Effector memory CD8-positive, alpha-beta T cell (primary cell): Measurements from ENCODE around the gene TSHZ2.

Experiments used
- ATAC-seq: fragments of 150-1000 bp; cut with Tn5 transposase; replicated peaks from 2 replicates; pipeline ENCODE4 v1.10.0; 2021; ENCODE audit warnings: mild to moderate bottlenecking, moderate library complexity
- DNase-seq, 3 experiments: peaks; one replicate each; pipeline ENCODE4 v3.0.0; 2021
- H3K27ac Mint-ChIP-seq, 2 donors: one replicate each; pipeline ENCODE4 v1.8.0; 2022; ENCODE audit warnings: mild to moderate bottlenecking in 2 of 2, mixed read lengths in 2 of 2, moderate library complexity in 2 of 2
- H3K27me3 Mint-ChIP-seq, 2 donors: one replicate each; pipeline ENCODE4 v1.8.0; 2022; ENCODE audit warnings: mixed read lengths in 2 of 2
- H3K36me3 Mint-ChIP-seq: one replicate; pipeline ENCODE4 v1.8.0; 2022; ENCODE audit warnings: mild to moderate bottlenecking, moderate library complexity, mixed read lengths; ENCODE audit not compliant: insufficient read depth
- H3K4me1 Mint-ChIP-seq, 2 donors: one replicate each; pipeline ENCODE4 v1.8.0; 2022; ENCODE audit warnings: low read depth in 2 of 2, mixed read lengths in 2 of 2
- H3K4me3 Mint-ChIP-seq, 2 donors: one replicate each; pipeline ENCODE4 v1.8.0; 2022; ENCODE audit warnings: mild to moderate bottlenecking in 2 of 2, mixed read lengths in 2 of 2, moderate library complexity in 2 of 2
- H3K9me3 Mint-ChIP-seq, 2 donors: one replicate each; pipeline ENCODE4 v1.8.0; 2022; ENCODE audit warnings: mixed read lengths in 2 of 2

TSHZ2 gene

GRCh38 chr20:53103124-53103523 lies 131.0 kb downstream of the TSHZ2 start:
- Mint-ChIP-seq H3K4me1 (no peaks in the 10 kb centered on the region), H3K27ac (no peak overlapping the region), H3K9me3 (no peaks in the 10 kb centered on the region), H3K27me3 (peaks cover 6 to 25% of the 10 kb centered on the region in 2 donors), H3K36me3 (no peaks in the 10 kb centered on the region), H3K4me3 (no peak overlapping the region)
- ATAC-seq (no peak), DNase-seq (no peak)

- ATAC-seq (no peak), DNase-seq (no peak)
- Mint-ChIP-seq H3K9me3 (no peaks in the 10 kb centered on the region), H3K4me1 (no peaks in the 10 kb centered on the region), H3K36me3 (no peaks in the 10 kb centered on the region), H3K27me3 (peaks cover 6 to 21% of the 10 kb centered on the region in 2 donors), H3K27ac (no peak overlapping the region), H3K4me3 (no peak overlapping the region)
Measured at GRCh38 chr20:53104884-53105283, 132.7 kb downstream of the TSHZ2 start.

- Mint-ChIP-seq H3K4me1 (no peaks in the 10 kb centered on the region), H3K4me3 (no peak overlapping the region), H3K36me3 (no peaks in the 10 kb centered on the region), H3K27me3 (peaks cover 42 to 46% of the 10 kb centered on the region in 2 donors), H3K27ac (no peak overlapping the region), H3K9me3 (no peaks in the 10 kb centered on the region)
- ATAC-seq, result no peak
- DNase-seq, result no peak
Measured at GRCh38 chr20:53116733-53117132, 144.6 kb downstream of the TSHZ2 start.

GRCh38 chr20:53122853-53123252 lies 150.7 kb downstream of the TSHZ2 start:
- ATAC-seq, result no peak
- DNase-seq, result no peak
- Mint-ChIP-seq H3K27ac (no peak overlapping the region), H3K4me3 (no peak overlapping the region), H3K27me3 (peaks cover 37 to 67% of the 10 kb centered on the region in 2 donors), H3K9me3 (no peaks in the 10 kb centered on the region), H3K36me3 (no peaks in the 10 kb centered on the region), H3K4me1 (no peaks in the 10 kb centered on the region)

- Mint-ChIP-seq H3K27me3 (peaks cover 33 to 62% of the 10 kb centered on the region in 2 donors), H3K27ac (no peak overlapping the region), H3K36me3 (no peaks in the 10 kb centered on the region), H3K4me3 (no peak overlapping the region), H3K4me1 (no peaks in the 10 kb centered on the region), H3K9me3 (no peaks in the 10 kb centered on the region)
- DNase-seq, result no peak
- ATAC-seq, result no peak
Measured at GRCh38 chr20:53124075-53124551, 152.0 kb downstream of the TSHZ2 start.

- H3K27ac Mint-ChIP-seq, result no peak overlapping the region
Measured at GRCh38 chr20:53124803-53125202, 152.6 kb downstream of the TSHZ2 start.

GRCh38 chr20:53126185-53126584 lies 154.0 kb downstream of the TSHZ2 start:
- H3K36me3 Mint-ChIP-seq, result no peaks in the 10 kb centered on the region
- H3K9me3 Mint-ChIP-seq, result no peaks in the 10 kb centered on the region
- peaks cover 25 to 50% of the 10 kb centered on the region in 2 donors for H3K27me3 Mint-ChIP-seq
- H3K4me3 Mint-ChIP-seq, result no peak overlapping the region
- no peak for DNase-seq
- no peaks in the 10 kb centered on the region for H3K4me1 Mint-ChIP-seq
- no peak overlapping the region for H3K27ac Mint-ChIP-seq
- no peak for ATAC-seq

More at GRCh38 chr20:53124803-53125202, 152.6 kb downstream of the TSHZ2 start:
- no peak for ATAC-seq
- Mint-ChIP-seq H3K4me1 (no peaks in the 10 kb centered on the region), H3K27me3 (peaks cover 29 to 56% of the 10 kb centered on the region in 2 donors), H3K4me3 (no peak overlapping the region), H3K36me3 (no peaks in the 10 kb centered on the region), H3K9me3 (no peaks in the 10 kb centered on the region)
- no peak for DNase-seq

GRCh38 chr20:53127027-53127426 lies 154.9 kb downstream of the TSHZ2 start:
- Mint-ChIP-seq H3K27me3 (peaks cover 25 to 50% of the 10 kb centered on the region in 2 donors), H3K4me1 (no peaks in the 10 kb centered on the region), H3K9me3 (no peaks in the 10 kb centered on the region), H3K36me3 (no peaks in the 10 kb centered on the region), H3K4me3 (no peak overlapping the region), H3K27ac (no peak overlapping the region)
- ATAC-seq (no peak), DNase-seq (no peak)

GRCh38 chr20:53128004-53128403 lies 155.8 kb downstream of the TSHZ2 start:
- no peaks in the 10 kb centered on the region for H3K9me3 Mint-ChIP-seq
- no peak for ATAC-seq
- H3K4me1 Mint-ChIP-seq, result no peaks in the 10 kb centered on the region
- H3K36me3 Mint-ChIP-seq, result no peaks in the 10 kb centered on the region
- no peak overlapping the region for H3K4me3 Mint-ChIP-seq
- H3K27me3 Mint-ChIP-seq, result peaks cover 31 to 42% of the 10 kb centered on the region in 2 donors
- H3K27ac Mint-ChIP-seq, result no peak overlapping the region
- DNase-seq, result no peak

- DNase-seq (no peak), ATAC-seq (no peak)
- Mint-ChIP-seq H3K27ac (no peak overlapping the region), H3K27me3 (peaks cover 32 to 35% of the 10 kb centered on the region in 2 donors), H3K36me3 (no peaks in the 10 kb centered on the region), H3K4me3 (no peak overlapping the region), H3K9me3 (no peaks in the 10 kb centered on the region), H3K4me1 (no peaks in the 10 kb centered on the region)
Measured at GRCh38 chr20:53129563-53129962, 157.4 kb downstream of the TSHZ2 start.

- no peaks in the 10 kb centered on the region for H3K4me1 Mint-ChIP-seq
- no peaks in the 10 kb centered on the region for H3K9me3 Mint-ChIP-seq
- no peak for DNase-seq
- no peak for ATAC-seq
- H3K27ac Mint-ChIP-seq, result no peak overlapping the region
- no peaks in the 10 kb centered on the region for H3K36me3 Mint-ChIP-seq
- no peak overlapping the region for H3K4me3 Mint-ChIP-seq
- peaks cover 35 to 38% of the 10 kb centered on the region in 2 donors for H3K27me3 Mint-ChIP-seq
Measured at GRCh38 chr20:53130795-53131194, 158.6 kb downstream of the TSHZ2 start.

GRCh38 chr20:53133125-53133524 lies 161.0 kb downstream of the TSHZ2 start:
- DNase-seq, result no peak
- no peak for ATAC-seq
- H3K4me3 Mint-ChIP-seq, result no peak overlapping the region

GRCh38 chr20:53133628-53134027 lies 161.5 kb downstream of the TSHZ2 start:
- DNase-seq (no peak), ATAC-seq (no peak)
- H3K27me3 Mint-ChIP-seq, result peaks cover 26 to 35% of the 10 kb centered on the region in 2 donors
- no peaks in the 10 kb centered on the region for H3K36me3 Mint-ChIP-seq
- H3K4me1 Mint-ChIP-seq, result no peaks in the 10 kb centered on the region
- no peak overlapping the region for H3K27ac Mint-ChIP-seq
- H3K4me3 Mint-ChIP-seq, result no peak overlapping the region
- no peaks in the 10 kb centered on the region for H3K9me3 Mint-ChIP-seq

More at GRCh38 chr20:53133125-53133524, 161.0 kb downstream of the TSHZ2 start:
- Mint-ChIP-seq H3K36me3 (no peaks in the 10 kb centered on the region), H3K4me1 (no peaks in the 10 kb centered on the region), H3K27me3 (peaks cover 26 to 35% of the 10 kb centered on the region in 2 donors), H3K27ac (no peak overlapping the region), H3K9me3 (no peaks in the 10 kb centered on the region)

GRCh38 chr20:53136473-53136872 lies 164.3 kb downstream of the TSHZ2 start:
- no peak overlapping the region for H3K4me3 Mint-ChIP-seq
- DNase-seq, result no peak
- H3K36me3 Mint-ChIP-seq, result no peaks in the 10 kb centered on the region
- no peaks in the 10 kb centered on the region for H3K9me3 Mint-ChIP-seq
- no peaks in the 10 kb centered on the region for H3K4me1 Mint-ChIP-seq
- H3K27me3 Mint-ChIP-seq, result peaks cover 38 to 44% of the 10 kb centered on the region in 2 donors
- no peak for ATAC-seq
- no peak overlapping the region for H3K27ac Mint-ChIP-seq
